ENCODE measurements around the gene CGN. TPM values are rescaled to one million over a fixed set of nuclear protein-coding genes. Genes with fewer than 3 reads are reported as not detected.

Gene CGN
- total RNA-seq, result 10 to 100 TPM; 15.9 to 65.4 (median 38.6) TPM
- long read RNA-seq, partial matches to known transcripts, result 3 of 4 reads
- long read RNA-seq, other reads (novel, unspliced or antisense), result 1 of 4 reads

- no peaks in the 10 kb centered on the region for H3K36me3 ChIP-seq
- H3K9me3 ChIP-seq, result no peaks in the 10 kb centered on the region
- H3K27ac ChIP-seq, result peak within 1 kb of the TSS; percentile 76 to 97 (median 90)
- intact Hi-C loops (cut with DNase I), result no loop called here
- peak within 1 kb of the TSS; percentile 66 to 72 (median 67) for H3K4me3 ChIP-seq
- H3K4me1 ChIP-seq, result peaks cover 0 to 48% (median 8%) of the 10 kb centered on the region in 4 donors
- H3K27me3 ChIP-seq, result no peaks in the 10 kb centered on the region
- WGBS (ENCODE audit: insufficient coverage, low coverage, low lambda C conversion rate, missing lambda C conversion rate), result 0% methylated on average over 15 of the region's 68 CpGs
- DNase-seq, result peak; percentile 93 to 95 (median 95)
- peak; percentile 74 to 87 (median 77) for ATAC-seq
- TF ChIP-seq POLR2A (IDR thresholded peaks at IDR 0.05) (peak; percentile 77), CTCF (IDR thresholded peaks at IDR 0.05) (no peak)
Observed at GRCh38 chr1:151510957-151511635, at the start of gene CGN. Gene CGN, plus strand, starts transcription at chr1:151511387. Its CDS starts 7,133 bp downstream, at chr1:151518520.

GRCh38 chr1:151461694-151462093 lies 49.5 kb upstream of the CGN start:
- DNase-seq (no peak), ATAC-seq (no peak)
- TF ChIP-seq CTCF (IDR thresholded peaks at IDR 0.05) (no peak), POLR2A (IDR thresholded peaks at IDR 0.05) (no peak)
- no peaks in the 10 kb centered on the region for H3K9me3 ChIP-seq
- H3K4me3 ChIP-seq, result no peak overlapping the region
- intact Hi-C loops (cut with DNase I), result no loop called here
- no peak overlapping the region for H3K27ac ChIP-seq
- WGBS (ENCODE audit: insufficient coverage, low coverage, low lambda C conversion rate, missing lambda C conversion rate), result 75% methylated on average over 3 of the region's 5 CpGs
- H3K4me1 ChIP-seq, result peaks cover 0 to 15% (median 0%) of the 10 kb centered on the region in 4 donors
- H3K36me3 ChIP-seq, result no peaks in the 10 kb centered on the region
- no peaks in the 10 kb centered on the region for H3K27me3 ChIP-seq

GRCh38 chr1:151465026-151465425 lies 46.2 kb upstream of the CGN start:
- H3K36me3 ChIP-seq, result no peaks in the 10 kb centered on the region
- no peak for DNase-seq
- H3K4me1 ChIP-seq, result peaks cover 0 to 5% (median 0%) of the 10 kb centered on the region in 4 donors
- no peaks in the 10 kb centered on the region for H3K27me3 ChIP-seq
- TF ChIP-seq CTCF (IDR thresholded peaks at IDR 0.05) (no peak), POLR2A (IDR thresholded peaks at IDR 0.05) (no peak)
- intact Hi-C loops (cut with DNase I), result no loop called here
- no peak for ATAC-seq
- H3K27ac ChIP-seq, result no peak overlapping the region
- no peaks in the 10 kb centered on the region for H3K9me3 ChIP-seq
- WGBS (ENCODE audit: insufficient coverage, low coverage, low lambda C conversion rate, missing lambda C conversion rate), result 40% methylated on average over 1 of the region's 1 CpG
- no peak overlapping the region for H3K4me3 ChIP-seq

- TF ChIP-seq CTCF (IDR thresholded peaks at IDR 0.05) (no peak), POLR2A (IDR thresholded peaks at IDR 0.05) (no peak)
- H3K9me3 ChIP-seq, result no peaks in the 10 kb centered on the region
- ATAC-seq (peak; percentile 88 to 93 (median 90)), DNase-seq (peak; percentile 47 to 61 (median 59))
- peak overlapping the region; percentile 70 to 82 (median 75) for H3K27ac ChIP-seq
- H3K4me1 ChIP-seq, result no peaks in the 10 kb centered on the region
- 4% methylated on average over 32 of the region's 36 CpGs for WGBS (ENCODE audit: insufficient coverage, low coverage, low lambda C conversion rate, missing lambda C conversion rate)
- no peaks in the 10 kb centered on the region for H3K36me3 ChIP-seq
- no peaks in the 10 kb centered on the region for H3K27me3 ChIP-seq
- H3K4me3 ChIP-seq, result peak overlapping the region; percentile 59 to 73 (median 62)
- intact Hi-C loops (cut with DNase I), result no loop called here
Observed at GRCh38 chr1:151472856-151473731, 38.1 kb upstream of the CGN start.

All from right lobe of liver (tissue), 6 donors.